SKM-1 (cell line): Measurements from ENCODE around the gene COL26A1.
"Not testable (repeated sequence)": the region's sequence is repeated elsewhere in the genome, so short reads cannot be mapped to it uniquely, and the experiment has no call there.

ENCODE experiments used
- DNase-seq: peaks from one replicate; lab custom pipeline; 2025; ENCODE audit not compliant: unreplicated experiment; lab: John Stamatoyannopoulos, UW

The COL26A1 gene

GRCh38 chr7:101589976-101590662 lies 227.4 kb downstream of the COL26A1 start:
- DNase-seq: no peak

- DNase-seq: no peak
Measured at GRCh38 chr7:101590663-101591435, 228.2 kb downstream of the COL26A1 start.

- DNase-seq: no peak
Measured at GRCh38 chr7:101591504-101591903, 228.8 kb downstream of the COL26A1 start.

DNA sequence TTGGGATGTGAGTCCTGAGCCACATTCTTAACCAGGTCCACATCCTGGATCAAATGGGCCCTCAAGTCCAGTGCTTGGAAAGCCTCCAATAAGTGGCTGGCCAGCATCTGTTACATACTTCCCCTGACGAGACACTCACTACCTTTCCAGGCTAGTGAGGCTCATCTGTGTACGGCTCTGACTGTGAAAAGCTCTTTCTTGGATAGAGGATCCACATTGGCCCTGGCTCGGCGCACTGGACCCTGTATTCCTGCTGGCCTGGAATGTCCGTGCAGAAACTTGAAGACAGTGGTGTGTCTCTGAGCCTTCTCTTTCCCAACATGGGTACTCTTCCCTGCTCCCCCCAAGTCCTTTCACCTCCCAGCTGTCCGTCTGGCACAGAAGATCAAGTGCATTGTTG lies 230.9 kb downstream of the COL26A1 start:
- DNase-seq: no peak

DNA sequence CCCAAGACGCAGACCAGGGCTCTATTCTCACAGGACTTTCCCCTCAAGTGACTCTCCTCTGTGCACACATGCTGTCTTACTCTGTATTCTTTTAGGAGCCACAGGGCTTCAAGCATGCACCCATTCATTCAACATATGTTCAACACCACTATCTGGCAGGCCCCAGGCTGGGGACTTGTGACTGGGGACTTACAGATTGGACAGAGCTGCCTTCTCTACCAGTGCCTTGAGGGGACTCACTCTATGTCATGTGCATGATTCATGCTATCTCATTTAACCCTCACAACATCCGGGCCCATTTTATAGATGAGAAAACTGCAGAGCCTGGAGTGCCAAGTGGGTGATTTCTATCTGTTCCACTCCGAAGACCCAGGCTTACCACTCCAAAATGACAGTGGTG lies 232.1 kb downstream of the COL26A1 start:
- DNase-seq: no peak

- DNase-seq: no peak
Measured at GRCh38 chr7:101595246-101595645, 232.6 kb downstream of the COL26A1 start.

DNA sequence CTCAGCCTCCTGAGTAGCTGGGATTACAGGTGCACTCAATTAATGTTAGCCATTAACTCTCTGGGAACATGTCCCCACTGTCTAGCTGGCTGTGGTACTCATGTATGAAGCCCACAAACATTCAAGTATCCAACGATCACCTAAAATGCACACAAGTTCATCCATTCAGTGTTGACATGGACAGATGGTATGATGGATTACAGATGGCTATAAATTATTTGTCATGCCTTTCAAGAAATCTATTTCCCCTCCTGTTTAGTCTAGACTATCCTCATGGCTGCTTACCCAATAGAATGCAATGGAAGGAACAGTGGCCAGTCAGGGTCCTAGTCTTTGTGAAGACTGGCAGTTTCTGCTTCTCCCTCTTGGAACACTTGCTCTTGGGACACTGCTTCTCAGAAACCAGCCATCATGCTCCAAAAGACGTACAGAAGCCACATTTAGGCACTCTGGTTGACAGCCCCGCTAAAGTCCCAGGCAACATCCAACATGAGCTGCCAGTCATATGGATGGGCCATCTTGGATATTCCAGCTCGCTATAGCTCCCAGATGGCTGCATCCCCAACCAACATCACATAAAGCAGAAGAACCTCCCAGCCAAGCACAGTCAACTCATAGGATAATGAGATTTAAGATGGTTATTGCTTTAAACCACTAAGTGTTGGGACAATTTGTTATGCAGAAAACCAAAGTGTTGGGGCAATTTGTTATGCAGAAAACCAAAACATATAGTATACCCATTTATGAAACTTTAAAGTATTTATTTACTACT lies 233.3 kb downstream of the COL26A1 start:
- DNase-seq: no peak

DNA sequence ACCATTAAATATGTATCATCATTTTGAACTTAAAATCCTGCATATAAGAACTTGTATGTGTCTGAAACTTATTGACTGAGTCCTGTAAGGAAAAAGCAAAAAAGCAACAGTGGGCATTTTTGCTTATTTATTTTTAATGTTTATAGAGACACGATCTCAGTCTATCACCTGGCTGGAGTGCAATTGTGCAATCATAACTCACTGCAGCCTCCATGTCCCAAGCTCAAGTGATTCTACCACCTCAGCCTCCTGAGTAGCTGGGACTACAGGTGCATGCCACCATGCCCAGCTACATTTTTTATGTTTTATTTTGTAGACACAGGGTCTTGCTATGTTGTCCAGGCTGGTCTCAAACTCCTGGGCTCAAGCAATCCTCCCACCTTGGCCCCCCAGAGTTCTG lies 234.2 kb downstream of the COL26A1 start:
- no peak for DNase-seq

GRCh38 chr7:101597941-101598340 lies 235.3 kb downstream of the COL26A1 start:
- DNase-seq: no peak

DNA sequence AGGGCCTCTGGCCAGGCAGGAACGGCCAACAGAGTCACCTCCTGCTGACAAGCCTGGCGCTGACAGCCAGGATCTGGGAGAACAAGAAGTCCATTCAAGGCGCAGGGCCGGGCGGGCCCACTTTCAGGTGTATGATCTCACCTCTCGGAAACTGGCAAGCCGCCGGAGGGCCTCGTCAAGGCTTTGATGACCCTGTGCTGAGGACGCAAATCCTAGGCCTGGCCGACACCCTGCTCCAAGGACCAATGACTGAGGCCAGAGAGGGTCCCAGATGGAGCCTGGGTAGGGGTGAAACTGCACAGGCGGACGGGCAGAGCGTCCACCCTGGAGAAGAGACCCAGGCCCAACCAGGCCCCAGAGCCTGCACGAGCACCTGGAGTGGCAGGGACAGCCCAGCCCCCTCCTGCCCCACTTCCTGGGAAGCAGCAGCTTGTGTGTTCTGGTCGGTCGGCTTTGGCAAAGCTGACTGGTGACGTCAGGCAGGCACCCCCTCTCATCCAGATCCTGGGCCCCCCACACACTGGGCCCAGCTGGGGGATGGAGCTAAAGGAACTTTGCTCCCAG lies 235.8 kb downstream of the COL26A1 start:
- DNase-seq: no peak

GRCh38 chr7:101598986-101599771 lies 236.5 kb downstream of the COL26A1 start:
- DNase-seq: no peak

DNA sequence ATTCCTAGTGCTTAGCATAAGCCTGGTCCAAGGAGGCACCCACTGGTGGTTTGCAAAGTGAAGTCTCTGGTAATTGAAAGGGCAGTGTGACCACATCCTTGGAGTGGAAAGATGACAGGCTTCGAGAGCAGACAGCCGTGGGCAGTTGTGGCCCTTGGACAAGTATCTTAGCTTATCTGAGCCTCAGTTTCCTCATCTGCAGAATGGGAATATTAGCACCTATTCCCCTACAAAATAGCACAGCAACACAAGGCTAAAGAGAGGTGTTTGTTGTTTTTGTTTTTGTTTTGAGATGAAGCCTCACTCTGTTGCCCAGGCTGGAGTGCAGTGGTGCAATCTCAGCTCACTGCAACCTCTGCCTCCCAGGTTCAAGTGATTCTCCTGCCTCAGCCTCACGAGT lies 237.1 kb downstream of the COL26A1 start:
- DNase-seq: no peak

DNA sequence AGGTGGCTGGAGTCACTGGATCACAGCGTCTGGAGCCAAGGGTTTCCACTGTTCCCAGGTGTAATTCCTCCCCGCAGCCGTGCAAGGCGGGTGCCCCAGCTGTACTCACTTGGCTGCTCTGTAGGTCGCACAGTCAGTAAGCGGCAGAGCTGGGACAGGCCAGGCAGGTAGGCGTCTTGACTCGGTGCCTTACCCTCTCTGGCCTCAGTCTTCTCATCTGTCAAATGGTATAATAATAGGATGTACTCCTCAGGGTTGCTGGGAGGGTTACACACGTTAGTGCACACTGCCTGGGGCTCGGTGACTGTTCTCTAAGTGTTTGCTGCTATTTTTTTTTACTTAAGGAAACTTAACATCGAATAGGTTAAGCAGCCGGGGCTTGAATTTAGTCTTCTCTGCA lies 239.4 kb downstream of the COL26A1 start:
- DNase-seq: no peak

GRCh38 chr7:101602484-101603241 lies 240.0 kb downstream of the COL26A1 start:
- DNase-seq: peak; percentile 9

GRCh38 chr7:101604331-101604933 lies 241.8 kb downstream of the COL26A1 start:
- no peak for DNase-seq

DNA sequence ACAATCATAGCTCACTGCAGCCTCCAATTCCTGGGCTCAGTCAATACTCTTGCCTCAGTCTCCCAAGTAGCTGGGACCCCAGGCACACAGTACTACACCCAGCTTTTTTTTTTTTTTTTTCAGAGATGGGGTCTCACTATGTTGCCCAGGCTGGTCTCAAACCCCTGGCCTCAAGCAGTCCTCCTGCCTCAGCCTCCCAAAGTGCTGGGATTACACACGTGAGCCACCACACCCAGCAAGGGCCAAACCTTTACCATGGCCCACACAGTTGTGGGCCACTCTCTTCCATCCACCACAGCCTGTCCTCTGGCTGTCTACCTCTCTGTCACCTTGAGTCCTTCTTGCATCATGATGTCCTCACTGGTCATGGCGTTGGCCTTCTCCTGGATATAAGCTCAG lies 242.3 kb downstream of the COL26A1 start:
- not testable (repeated sequence) for DNase-seq

GRCh38 chr7:101605611-101606497 lies 243.2 kb downstream of the COL26A1 start:
- DNase-seq: no peak

- no peak for DNase-seq
Measured at GRCh38 chr7:101606498-101606923, 243.8 kb downstream of the COL26A1 start.
